Measurements from ENCODE around the gene COLGALT1. TPM values are rescaled to one million over a fixed set of nuclear protein-coding genes. Genes with fewer than 3 reads are reported as not detected.
"Not testable (repeated sequence)": the region's sequence is repeated elsewhere in the genome, so short reads cannot be mapped to it uniquely, and the experiment has no call there.

The COLGALT1 gene
- total RNA-seq, 1 donor from 2014 or later, result 115 TPM

GRCh38 chr19:17598063-17598462, 42.6 kb downstream of the COLGALT1 start:
- DNase-seq (ENCODE audit: low spot score); H3K9me3 Mint-ChIP-seq; H3K4me1 Mint-ChIP-seq (ENCODE audit: low read depth); intact Hi-C loops (cut with micrococcal nuclease); H3K36me3 Mint-ChIP-seq (ENCODE audit: low read depth); H3K27ac Mint-ChIP-seq; H3K4me3 Mint-ChIP-seq: not testable (repeated sequence)
- peaks cover 17% of the 10 kb centered on the region for H3K27me3 Mint-ChIP-seq (ENCODE audit: insufficient read depth)

GRCh38 chr19:17598953-17599352, 43.5 kb downstream of the COLGALT1 start:
- Mint-ChIP-seq H3K27me3 (ENCODE audit: insufficient read depth) (peaks cover 26% of the 10 kb centered on the region), H3K9me3 (no peaks in the 10 kb centered on the region), H3K36me3 (ENCODE audit: low read depth) (no peaks in the 10 kb centered on the region), H3K27ac (no peak overlapping the region), H3K4me1 (ENCODE audit: low read depth) (no peaks in the 10 kb centered on the region), H3K4me3 (no peak overlapping the region)
- no peak for DNase-seq (ENCODE audit: low spot score)
- intact Hi-C loops (cut with micrococcal nuclease), result no loop called here

GRCh38 chr19:17599780-17600179, 44.3 kb downstream of the COLGALT1 start:
- intact Hi-C loops (cut with micrococcal nuclease), result no loop called here
- no peaks in the 10 kb centered on the region for H3K36me3 Mint-ChIP-seq (ENCODE audit: low read depth)
- no peak overlapping the region for H3K4me3 Mint-ChIP-seq
- no peak overlapping the region for H3K27ac Mint-ChIP-seq
- H3K4me1 Mint-ChIP-seq (ENCODE audit: low read depth), result no peaks in the 10 kb centered on the region
- peaks cover 32% of the 10 kb centered on the region for H3K27me3 Mint-ChIP-seq (ENCODE audit: insufficient read depth)
- no peaks in the 10 kb centered on the region for H3K9me3 Mint-ChIP-seq
- DNase-seq (ENCODE audit: low spot score), result no peak

- Mint-ChIP-seq H3K27me3 (ENCODE audit: insufficient read depth) (peaks cover 34% of the 10 kb centered on the region), H3K4me3 (no peak overlapping the region), H3K4me1 (ENCODE audit: low read depth) (peaks cover 5% of the 10 kb centered on the region), H3K36me3 (ENCODE audit: low read depth) (no peaks in the 10 kb centered on the region), H3K27ac (no peak overlapping the region), H3K9me3 (no peaks in the 10 kb centered on the region)
- intact Hi-C loops (cut with micrococcal nuclease), result no loop called here
- no peak for DNase-seq (ENCODE audit: low spot score)
Measured at GRCh38 chr19:17601683-17602082, 46.2 kb downstream of the COLGALT1 start.

- intact Hi-C loops (cut with micrococcal nuclease), result no loop called here
- Mint-ChIP-seq H3K27ac (no peak overlapping the region), H3K27me3 (ENCODE audit: insufficient read depth) (peaks cover 38% of the 10 kb centered on the region), H3K9me3 (no peaks in the 10 kb centered on the region), H3K36me3 (ENCODE audit: low read depth) (no peaks in the 10 kb centered on the region), H3K4me1 (ENCODE audit: low read depth) (peaks cover 8% of the 10 kb centered on the region), H3K4me3 (no peak overlapping the region)
- no peak for DNase-seq (ENCODE audit: low spot score)
Measured at GRCh38 chr19:17602217-17602616, 46.8 kb downstream of the COLGALT1 start.

GRCh38 chr19:17602872-17603510, 47.5 kb downstream of the COLGALT1 start:
- Mint-ChIP-seq H3K4me1 (ENCODE audit: low read depth) (peaks cover 8% of the 10 kb centered on the region), H3K9me3 (no peaks in the 10 kb centered on the region), H3K4me3 (no peak overlapping the region), H3K27me3 (ENCODE audit: insufficient read depth) (peaks cover 38% of the 10 kb centered on the region), H3K36me3 (ENCODE audit: low read depth) (no peaks in the 10 kb centered on the region), H3K27ac (no peak overlapping the region)
- DNase-seq (ENCODE audit: low spot score), result no peak
- intact Hi-C loops (cut with micrococcal nuclease), result no loop called here

GRCh38 chr19:17604372-17605025, 49.0 kb downstream of the COLGALT1 start:
- intact Hi-C loops (cut with micrococcal nuclease), result loop anchor here (5.0 kb wide), 1 partner anchor 148 kb away; the partner anchor contains the start of gene FCHO1
- Mint-ChIP-seq H3K27ac (no peak overlapping the region), H3K27me3 (ENCODE audit: insufficient read depth) (peaks cover 38% of the 10 kb centered on the region), H3K4me3 (peak overlapping the region; percentile 43), H3K4me1 (ENCODE audit: low read depth) (peaks cover 8% of the 10 kb centered on the region), H3K9me3 (no peaks in the 10 kb centered on the region), H3K36me3 (ENCODE audit: low read depth) (no peaks in the 10 kb centered on the region)
- no peak for DNase-seq (ENCODE audit: low spot score)

GRCh38 chr19:17605117-17605516, 49.7 kb downstream of the COLGALT1 start:
- Mint-ChIP-seq H3K4me3 (no peak overlapping the region), H3K4me1 (ENCODE audit: low read depth) (peaks cover 8% of the 10 kb centered on the region), H3K27me3 (ENCODE audit: insufficient read depth) (peaks cover 38% of the 10 kb centered on the region), H3K9me3 (no peaks in the 10 kb centered on the region), H3K36me3 (ENCODE audit: low read depth) (no peaks in the 10 kb centered on the region), H3K27ac (no peak overlapping the region)
- intact Hi-C loops (cut with micrococcal nuclease), result loop anchor here (5.0 kb wide), 1 partner anchor 147 kb away; the partner anchor contains the start of gene FCHO1
- DNase-seq (ENCODE audit: low spot score), result no peak

GRCh38 chr19:17605761-17606589, 50.5 kb downstream of the COLGALT1 start:
- H3K36me3 Mint-ChIP-seq (ENCODE audit: low read depth), result no peaks in the 10 kb centered on the region
- intact Hi-C loops (cut with micrococcal nuclease), result loop anchor here (1.0 to 5.0 kb wide), 3 partner anchors 67 to 249 kb away; partner anchors contain the start of gene FCHO1
- DNase-seq (ENCODE audit: low spot score), result peak; percentile 74
- peak overlapping the region; percentile 74 for H3K4me3 Mint-ChIP-seq
- H3K27ac Mint-ChIP-seq, result peak overlapping the region; percentile 70
- peaks cover 8% of the 10 kb centered on the region for H3K4me1 Mint-ChIP-seq (ENCODE audit: low read depth)
- H3K27me3 Mint-ChIP-seq (ENCODE audit: insufficient read depth), result peaks cover 38% of the 10 kb centered on the region
- no peaks in the 10 kb centered on the region for H3K9me3 Mint-ChIP-seq

GRCh38 chr19:17606590-17607185, 51.2 kb downstream of the COLGALT1 start:
- peak overlapping the region; percentile 70 for H3K27ac Mint-ChIP-seq
- peaks cover 34% of the 10 kb centered on the region for H3K27me3 Mint-ChIP-seq (ENCODE audit: insufficient read depth)
- peaks cover 8% of the 10 kb centered on the region for H3K4me1 Mint-ChIP-seq (ENCODE audit: low read depth)
- no peaks in the 10 kb centered on the region for H3K9me3 Mint-ChIP-seq
- no peak for DNase-seq (ENCODE audit: low spot score)
- no peaks in the 10 kb centered on the region for H3K36me3 Mint-ChIP-seq (ENCODE audit: low read depth)
- peak overlapping the region; percentile 74 for H3K4me3 Mint-ChIP-seq
- intact Hi-C loops (cut with micrococcal nuclease), result loop anchor here (1.0 to 5.0 kb wide), 3 partner anchors 67 to 248 kb away; partner anchors contain the start of gene FCHO1

GRCh38 chr19:17607936-17608335, 52.5 kb downstream of the COLGALT1 start:
- Mint-ChIP-seq H3K27me3 (ENCODE audit: insufficient read depth) (peaks cover 22% of the 10 kb centered on the region), H3K36me3 (ENCODE audit: low read depth) (no peaks in the 10 kb centered on the region), H3K4me1 (ENCODE audit: low read depth) (peaks cover 8% of the 10 kb centered on the region), H3K4me3 (no peak overlapping the region), H3K9me3 (no peaks in the 10 kb centered on the region), H3K27ac (no peak overlapping the region)
- intact Hi-C loops (cut with micrococcal nuclease), result loop anchor here (2.0 to 5.0 kb wide), 2 partner anchors 144 to 247 kb away; partner anchors contain the start of gene FCHO1
- DNase-seq (ENCODE audit: low spot score), result no peak

- Mint-ChIP-seq H3K4me1 (ENCODE audit: low read depth) (peaks cover 8% of the 10 kb centered on the region), H3K36me3 (ENCODE audit: low read depth) (no peaks in the 10 kb centered on the region), H3K9me3 (no peaks in the 10 kb centered on the region), H3K27ac (no peak overlapping the region), H3K27me3 (ENCODE audit: insufficient read depth) (peaks cover 8% of the 10 kb centered on the region), H3K4me3 (no peak overlapping the region)
- no peak for DNase-seq (ENCODE audit: low spot score)
- intact Hi-C loops (cut with micrococcal nuclease), result no loop called here
Measured at GRCh38 chr19:17610384-17610783, 54.9 kb downstream of the COLGALT1 start.

All from activated T-helper 1 cell treated with anti-CD3 and anti-CD28 coated beads, Interleukin-12 subunit alpha, Interleukin-12 subunit beta, Interleukin-2, Interleukin-4 antibody, amounts not matched to agents 30 ng/mL and 10 ng/mL and 1 ng/mL, durations not matched to agents 14 hours and 24 hours and 36 hours (primary cell).